GM21576 (cell line): ENCODE results near the gene LSM12.

Experiments
- ATAC-seq: cut with Tn5 transposase; IDR thresholded peaks from one replicate; pipeline ENCODE4 v1.9.1; 2021; ENCODE audit warnings: mild to moderate bottlenecking, moderate library complexity; ENCODE audit not compliant: unreplicated experiment

The LSM12 gene

DNA sequence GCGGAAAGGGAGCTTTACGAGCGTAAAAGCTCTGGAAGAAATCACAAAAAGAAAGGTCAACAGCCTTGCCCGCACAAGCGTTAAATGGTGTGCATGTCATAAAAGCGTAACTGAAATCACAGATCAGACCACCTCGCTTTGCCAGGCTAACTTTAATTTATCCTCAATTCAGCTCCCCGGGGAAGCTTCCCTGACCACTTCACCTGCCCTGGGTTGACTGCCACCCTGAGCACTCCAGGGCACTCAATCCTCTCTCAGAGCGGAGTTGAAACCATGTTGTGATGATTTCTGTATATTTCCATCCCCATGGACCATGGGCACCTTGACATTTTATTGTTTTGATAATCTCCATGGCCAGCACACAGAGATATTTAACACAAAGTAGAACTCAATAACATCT is 78.2 kb downstream of the LSM12 start:
- no peak for ATAC-seq

DNA sequence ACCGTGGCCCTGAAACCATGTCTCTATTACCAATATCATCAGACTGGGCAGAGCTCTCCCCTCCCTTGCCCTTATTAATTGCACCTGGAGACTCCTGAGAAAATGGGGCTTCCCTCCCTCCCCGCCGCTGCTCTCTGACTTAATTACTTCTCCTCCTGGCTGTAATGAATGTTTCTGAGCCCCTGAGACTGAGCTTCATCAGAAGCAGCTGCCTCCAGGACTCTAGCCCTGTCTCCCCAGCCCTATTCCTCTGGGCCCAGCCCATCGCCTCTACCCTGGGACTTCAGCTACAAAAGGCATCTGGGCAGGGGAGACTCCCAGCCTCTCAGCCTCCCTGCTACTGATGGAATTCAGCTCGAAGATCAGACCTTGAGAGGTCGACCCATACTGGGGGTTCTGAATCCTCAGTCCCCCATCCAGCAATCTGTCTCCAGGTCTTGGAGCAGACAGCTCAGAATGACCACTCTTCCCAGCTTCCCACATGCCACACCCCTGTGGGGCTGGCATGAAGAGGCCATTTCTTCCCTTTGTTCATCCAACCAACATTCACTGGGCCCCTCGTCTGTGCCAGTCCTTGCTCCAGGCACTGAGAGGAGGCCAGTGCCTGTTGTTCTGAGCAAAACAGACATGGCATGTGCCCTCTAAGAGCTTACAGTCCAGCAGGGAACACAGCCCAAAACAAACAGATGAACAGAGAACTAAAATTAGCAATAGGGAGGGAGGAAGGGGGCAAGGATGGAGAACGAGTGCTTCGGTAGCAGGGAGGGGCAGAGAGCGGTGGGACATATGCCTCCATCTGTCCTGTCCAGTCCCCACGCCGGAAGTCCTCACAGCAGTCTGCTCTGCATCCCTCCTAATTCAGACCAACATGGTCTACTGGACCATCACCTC is 79.1 kb downstream of the LSM12 start:
- no peak for ATAC-seq

GRCh38 chr17:43986225-43986981 is 80.1 kb downstream of the LSM12 start:
- ATAC-seq = no peak

- ATAC-seq = no peak
These were observed 82.0 kb downstream of the LSM12 start for GRCh38 chr17:43984521-43984920.
